ENCODE measurements around the gene ERCC8.

Gene ERCC8

GRCh38 chr5:60958712-60959111 lies 13.8 kb upstream of the ERCC8 start:
- Histone ChIP-seq H3K4me1 (ENCODE audit: low read depth, poor library complexity, severe bottlenecking) (peaks cover 26% of the 10 kb centered on the region), H3K27ac (no peak overlapping the region), H3K36me3 (ENCODE audit: insufficient read depth) (no peaks in the 10 kb centered on the region), H3K27me3 (ENCODE audit: insufficient read depth, low read depth) (no peaks in the 10 kb centered on the region), H3K4me3 (IDR thresholded peaks at IDR 0.05; ENCODE audit: insufficient read depth, low read depth, low read length) (no peak overlapping the region), H3K4me2 (no peak overlapping the region), H2AFZ (ENCODE audit: low read depth) (no peak overlapping the region), H4K20me1 (ENCODE audit: insufficient read depth) (no peaks in the 10 kb centered on the region; the same call in 1 of the 2 replicates), H3K9ac (no peak overlapping the region), H3K79me2 (ENCODE audit: insufficient read depth, low read depth) (peaks cover 42% of the 10 kb centered on the region; the same call in 1 of the 2 replicates)
- TF ChIP-seq CTCF (conservative IDR thresholded peaks at IDR 0.05; ENCODE audit: low read depth, low read length), result no peak

- Histone ChIP-seq H3K4me2 (no peak overlapping the region), H2AFZ (ENCODE audit: low read depth) (no peak overlapping the region), H3K4me1 (ENCODE audit: low read depth, poor library complexity, severe bottlenecking) (peaks cover 26% of the 10 kb centered on the region), H4K20me1 (ENCODE audit: insufficient read depth) (no peaks in the 10 kb centered on the region; the same call in 1 of the 2 replicates), H3K79me2 (ENCODE audit: insufficient read depth, low read depth) (peaks cover 43% of the 10 kb centered on the region; the same call in 1 of the 2 replicates), H3K9ac (no peak overlapping the region), H3K4me3 (IDR thresholded peaks at IDR 0.05; ENCODE audit: insufficient read depth, low read depth, low read length) (no peak overlapping the region), H3K27ac (no peak overlapping the region), H3K36me3 (ENCODE audit: insufficient read depth) (no peaks in the 10 kb centered on the region), H3K27me3 (ENCODE audit: insufficient read depth, low read depth) (no peaks in the 10 kb centered on the region)
- TF ChIP-seq CTCF (conservative IDR thresholded peaks at IDR 0.05; ENCODE audit: low read depth, low read length), result no peak
Measured at GRCh38 chr5:60958088-60958487, 13.2 kb upstream of the ERCC8 start.

- Histone ChIP-seq H3K4me2 (no peak overlapping the region), H3K79me2 (ENCODE audit: insufficient read depth, low read depth) (peaks cover 67% of the 10 kb centered on the region), H3K27me3 (ENCODE audit: insufficient read depth, low read depth) (no peaks in the 10 kb centered on the region), H4K20me1 (ENCODE audit: insufficient read depth) (no peaks in the 10 kb centered on the region; the same call in 1 of the 2 replicates), H3K27ac (no peak overlapping the region), H2AFZ (ENCODE audit: low read depth) (no peak overlapping the region), H3K9ac (no peak overlapping the region), H3K4me3 (IDR thresholded peaks at IDR 0.05; ENCODE audit: insufficient read depth, low read depth, low read length) (no peak overlapping the region), H3K4me1 (ENCODE audit: low read depth, poor library complexity, severe bottlenecking) (peaks cover 11% of the 10 kb centered on the region), H3K36me3 (ENCODE audit: insufficient read depth) (no peaks in the 10 kb centered on the region)
- TF ChIP-seq CTCF (conservative IDR thresholded peaks at IDR 0.05; ENCODE audit: low read depth, low read length), result no peak
Measured at GRCh38 chr5:60955239-60955638, 10.4 kb upstream of the ERCC8 start.

- H4K20me1 ChIP-seq (ENCODE audit: insufficient read depth), result no peaks in the 10 kb centered on the region
- no peak overlapping the region for H3K4me3 ChIP-seq (IDR thresholded peaks at IDR 0.05; ENCODE audit: insufficient read depth, low read depth, low read length)
- no peaks in the 10 kb centered on the region for H3K27me3 ChIP-seq (ENCODE audit: insufficient read depth, low read depth)
- peaks cover 16% of the 10 kb centered on the region for H3K4me1 ChIP-seq (ENCODE audit: low read depth, poor library complexity, severe bottlenecking)
- H3K9ac ChIP-seq, result no peak overlapping the region
- no peak for TF ChIP-seq CTCF (conservative IDR thresholded peaks at IDR 0.05; ENCODE audit: low read depth, low read length)
- no peaks in the 10 kb centered on the region for H3K36me3 ChIP-seq (ENCODE audit: insufficient read depth)
- H3K4me2 ChIP-seq, result no peak overlapping the region
- H3K79me2 ChIP-seq (ENCODE audit: insufficient read depth, low read depth), result peaks cover 74% of the 10 kb centered on the region
- H2AFZ ChIP-seq (ENCODE audit: low read depth), result no peak overlapping the region
- no peak overlapping the region for H3K27ac ChIP-seq
Measured at GRCh38 chr5:60948738-60949137, 3.9 kb upstream of the ERCC8 start.

All from KMS-11 (cell line).